IPS-18a (cell line): ENCODE measurements around the gene EXOC1L.
A peak's percentile ranks its signal among the peaks of the same experiment; 100 is the strongest.
"Not testable (repeated sequence)": the region's sequence is repeated elsewhere in the genome, so short reads cannot be mapped to it uniquely, and the experiment has no call there.

Experiments used
- H3K27ac ChIP-seq: one replicate; pipeline ENCODE4 v1.5.1; 2013; ENCODE audit warnings: low read length
- H3K27me3 ChIP-seq: one replicate; pipeline ENCODE4 v1.6.1; 2013; ENCODE audit warnings: mild to moderate bottlenecking, low read length; ENCODE audit not compliant: control insufficient read depth, insufficient read depth
- H3K36me3 ChIP-seq: one replicate; pipeline ENCODE4 v1.6.1; 2013; ENCODE audit warnings: low read depth, low read length; ENCODE audit not compliant: control insufficient read depth
- H3K4me1 ChIP-seq: one replicate; pipeline ENCODE4 v1.6.1; 2013; ENCODE audit warnings: low read depth, low read length; ENCODE audit not compliant: control insufficient read depth
- H3K4me3 ChIP-seq: one replicate; pipeline ENCODE4 v1.5.1; 2013; ENCODE audit warnings: low read length
- H3K9ac ChIP-seq: one replicate; pipeline ENCODE4 v1.6.1; 2013; ENCODE audit warnings: mild to moderate bottlenecking, low read length, moderate library complexity
- H3K9me3 ChIP-seq: one replicate; pipeline ENCODE4 v1.6.1; 2013; ENCODE audit warnings: low read depth, low read length; ENCODE audit not compliant: control insufficient read depth

The EXOC1L gene

GRCh38 chr4:55838356-55838755 lies 18.8 kb downstream of the EXOC1L start:
- Histone ChIP-seq H3K4me3 (no peak overlapping the region), H3K9me3 (peaks cover 5% of the 10 kb centered on the region), H3K9ac (no peak overlapping the region), H3K27me3 (no peaks in the 10 kb centered on the region), H3K27ac (no peak overlapping the region), H3K36me3 (no peaks in the 10 kb centered on the region), H3K4me1 (no peaks in the 10 kb centered on the region)

- Histone ChIP-seq H3K36me3 (no peaks in the 10 kb centered on the region), H3K27me3 (no peaks in the 10 kb centered on the region), H3K9ac (no peak overlapping the region), H3K27ac (no peak overlapping the region), H3K4me3 (no peak overlapping the region), H3K9me3 (peaks cover 5% of the 10 kb centered on the region), H3K4me1 (no peaks in the 10 kb centered on the region)
Measured at GRCh38 chr4:55838952-55839351, 19.4 kb downstream of the EXOC1L start.

GRCh38 chr4:55840956-55841355 lies 21.4 kb downstream of the EXOC1L start:
- Histone ChIP-seq H3K9ac (no peak overlapping the region), H3K4me3 (no peak overlapping the region), H3K4me1 (no peaks in the 10 kb centered on the region), H3K27me3 (no peaks in the 10 kb centered on the region), H3K9me3 (peaks cover 5% of the 10 kb centered on the region), H3K27ac (no peak overlapping the region), H3K36me3 (no peaks in the 10 kb centered on the region)

GRCh38 chr4:55841373-55842239 lies 22.0 kb downstream of the EXOC1L start:
- Histone ChIP-seq H3K9ac (peak overlapping the region; percentile 28), H3K4me3 (peak overlapping the region; percentile 49)
- not testable (repeated sequence) for H3K27ac ChIP-seq, H3K27me3 ChIP-seq, H3K9me3 ChIP-seq, H3K4me1 ChIP-seq, H3K36me3 ChIP-seq

GRCh38 chr4:55842312-55842711 lies 22.7 kb downstream of the EXOC1L start:
- H3K4me3 ChIP-seq = peak overlapping the region; percentile 17
- not testable (repeated sequence) for H3K36me3 ChIP-seq, H3K27me3 ChIP-seq, H3K9me3 ChIP-seq, H3K9ac ChIP-seq, H3K27ac ChIP-seq, H3K4me1 ChIP-seq

- no peaks in the 10 kb centered on the region for H3K4me1 ChIP-seq
- no peaks in the 10 kb centered on the region for H3K36me3 ChIP-seq
- H3K27ac ChIP-seq = no peak overlapping the region
- H3K9me3 ChIP-seq = no peaks in the 10 kb centered on the region
- H3K27me3 ChIP-seq = no peaks in the 10 kb centered on the region
- H3K4me3 ChIP-seq = no peak overlapping the region
- no peak overlapping the region for H3K9ac ChIP-seq
Measured at GRCh38 chr4:55849724-55850123, 30.1 kb downstream of the EXOC1L start.

GRCh38 chr4:55851885-55852284 lies 32.3 kb downstream of the EXOC1L start:
- Histone ChIP-seq H3K4me1 (no peaks in the 10 kb centered on the region), H3K27ac (no peak overlapping the region), H3K9ac (no peak overlapping the region), H3K27me3 (peaks cover 9% of the 10 kb centered on the region), H3K36me3 (no peaks in the 10 kb centered on the region), H3K4me3 (no peak overlapping the region), H3K9me3 (no peaks in the 10 kb centered on the region)

- Histone ChIP-seq H3K27me3 (peaks cover 9% of the 10 kb centered on the region), H3K4me3 (peak within 1 kb of the TSS; percentile 91), H3K4me1 (no peaks in the 10 kb centered on the region), H3K9ac (peak within 1 kb of the TSS; percentile 75), H3K27ac (no peak within 1 kb of the TSS), H3K36me3 (no peaks in the 10 kb centered on the region), H3K9me3 (no peaks in the 10 kb centered on the region)
Measured at GRCh38 chr4:55853484-55854046, 34.0 kb downstream of the EXOC1L start, which contains the start of gene EXOC1. EXOC1 (plus strand) TSS chr4:55853648; CDS start chr4:55858324, 4,676 bp downstream.

GRCh38 chr4:55854129-55854528 lies 34.5 kb downstream of the EXOC1L start:
- Histone ChIP-seq H3K27ac (no peak overlapping the region), H3K9me3 (no peaks in the 10 kb centered on the region), H3K4me1 (no peaks in the 10 kb centered on the region), H3K4me3 (peak overlapping the region; percentile 91), H3K27me3 (peaks cover 9% of the 10 kb centered on the region), H3K9ac (peak overlapping the region; percentile 75), H3K36me3 (no peaks in the 10 kb centered on the region)

- Histone ChIP-seq H3K9ac (no peak overlapping the region), H3K9me3 (no peaks in the 10 kb centered on the region), H3K4me3 (no peak overlapping the region), H3K4me1 (no peaks in the 10 kb centered on the region), H3K36me3 (no peaks in the 10 kb centered on the region), H3K27me3 (peaks cover 9% of the 10 kb centered on the region), H3K27ac (no peak overlapping the region)
Measured at GRCh38 chr4:55857586-55857985, 38.0 kb downstream of the EXOC1L start.

- peaks cover 9% of the 10 kb centered on the region for H3K27me3 ChIP-seq
- no peaks in the 10 kb centered on the region for H3K9me3 ChIP-seq
- H3K9ac ChIP-seq = no peak overlapping the region
- H3K4me1 ChIP-seq = no peaks in the 10 kb centered on the region
- H3K27ac ChIP-seq = no peak overlapping the region
- H3K4me3 ChIP-seq = no peak overlapping the region
- peaks cover 1% of the 10 kb centered on the region for H3K36me3 ChIP-seq
Measured at GRCh38 chr4:55859711-55860110, 40.1 kb downstream of the EXOC1L start.
